HG03457 (cell line): Measurements from ENCODE around the gene PRKAR1B.
A peak's percentile ranks its signal among the peaks of the same experiment; 100 is the strongest.

ENCODE experiments used
- ATAC-seq: cut with Tn5 transposase; IDR thresholded peaks from one replicate; pipeline ENCODE4 v1.9.1; 2021; ENCODE audit warnings: moderate number of reproducible peaks; ENCODE audit not compliant: unreplicated experiment

PRKAR1B gene

GRCh38 chr7:741850-742249, 14.8 kb upstream of the PRKAR1B start:
- ATAC-seq: no peak

DNA sequence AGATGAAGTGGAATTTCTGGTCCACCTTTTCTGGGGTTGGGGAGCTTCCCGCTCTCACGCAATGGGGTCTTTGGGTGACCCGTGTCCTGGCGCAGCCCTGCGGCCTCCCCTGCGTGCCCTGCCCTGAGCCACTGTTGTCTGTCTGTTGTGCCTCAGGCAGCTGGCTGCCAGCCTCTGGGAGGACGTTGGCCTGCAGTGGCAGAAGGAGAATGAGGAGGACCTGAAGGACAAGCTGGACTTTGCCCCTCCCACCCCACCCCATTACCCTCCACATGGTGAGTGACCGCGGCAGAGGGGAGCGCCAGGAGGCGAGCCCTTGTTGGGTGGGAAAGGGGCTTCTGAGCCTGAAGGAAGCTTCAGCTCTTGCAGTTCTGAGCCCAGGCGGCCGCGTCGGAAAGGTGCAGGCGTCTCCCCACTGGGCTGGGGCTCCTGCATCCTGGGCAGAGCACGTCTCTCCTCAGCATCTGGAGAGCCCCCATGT, 14.2 kb upstream of the PRKAR1B start:
- ATAC-seq: no peak

GRCh38 chr7:739983-740942, 13.2 kb upstream of the PRKAR1B start:
- no peak for ATAC-seq

GRCh38 chr7:739455-739982, 12.4 kb upstream of the PRKAR1B start:
- no peak for ATAC-seq

DNA sequence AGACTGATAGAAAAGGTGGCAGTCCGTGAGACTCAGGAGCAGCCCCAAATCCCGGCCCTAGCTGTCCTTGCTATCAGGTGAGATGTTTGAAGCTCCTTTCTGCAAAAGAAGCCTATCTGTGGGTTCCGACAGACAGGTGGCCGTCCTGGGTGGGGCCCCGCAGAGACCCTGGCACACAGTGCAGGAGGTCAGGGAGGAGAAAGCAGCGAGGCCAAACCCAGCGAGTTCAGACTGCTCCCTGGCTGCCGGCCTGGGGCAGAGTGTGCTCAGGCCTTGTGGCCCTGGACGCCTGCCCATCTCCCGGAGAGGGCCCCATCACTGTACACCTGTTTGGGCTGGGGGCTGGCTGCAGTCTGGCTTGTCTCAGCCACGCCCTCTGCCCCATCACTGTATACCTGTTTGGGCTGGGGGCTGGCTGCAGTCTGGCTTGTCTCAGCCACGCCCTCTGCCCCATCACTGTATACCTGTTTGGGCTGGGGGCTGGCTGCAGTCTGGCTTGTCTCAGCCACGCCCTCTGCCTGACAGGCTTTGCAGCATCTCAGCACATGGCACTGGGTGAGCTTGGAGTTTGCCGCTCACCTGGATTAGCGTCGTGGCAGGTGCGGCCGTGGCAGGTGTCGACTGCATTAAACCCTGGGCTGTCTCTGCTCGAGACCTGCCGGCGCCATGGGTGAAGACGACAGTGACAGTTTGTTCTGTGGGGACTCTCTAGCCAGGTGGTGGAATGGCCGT, 11.8 kb upstream of the PRKAR1B start:
- no peak for ATAC-seq

DNA sequence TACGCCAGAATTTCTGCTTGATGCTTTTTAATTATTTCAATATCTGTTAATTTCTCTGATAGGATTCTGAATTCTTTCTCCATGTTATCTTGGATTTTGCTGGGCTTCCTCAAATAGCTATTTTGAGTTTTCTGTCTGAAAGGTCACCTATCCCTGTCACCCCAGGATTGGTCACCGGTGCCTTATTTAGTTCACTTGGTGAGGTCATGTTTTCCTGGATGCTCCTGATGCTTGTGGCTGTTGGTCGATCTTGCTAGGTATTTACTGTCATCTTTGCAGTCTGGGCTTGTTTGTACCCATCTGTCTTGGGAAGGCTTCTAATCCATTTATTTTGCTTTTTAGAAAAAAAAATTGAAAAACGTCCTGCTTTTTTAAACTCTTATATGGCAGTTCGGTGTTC, 11.2 kb upstream of the PRKAR1B start:
- no peak for ATAC-seq

DNA sequence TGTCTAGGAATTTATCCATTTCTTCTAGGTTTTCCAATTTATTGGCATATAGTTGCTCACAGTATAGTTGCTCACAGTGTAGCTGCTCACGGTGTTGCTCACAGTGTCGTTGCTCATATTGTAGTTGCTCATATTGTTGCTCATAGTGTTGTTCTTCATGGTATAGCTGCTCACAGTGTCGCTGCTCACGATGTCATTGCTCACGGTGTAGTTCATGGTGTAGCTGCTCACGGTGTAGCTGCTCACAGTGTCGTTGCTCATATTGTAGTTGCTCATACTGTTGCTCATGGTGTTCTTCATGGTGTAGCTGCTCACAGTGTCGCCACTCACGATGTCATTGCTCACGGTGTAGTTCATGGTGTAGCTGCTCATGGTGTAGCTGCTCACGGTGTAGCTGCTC, 7.7 kb upstream of the PRKAR1B start:
- ATAC-seq: no peak

- ATAC-seq: no peak
These were observed 7.1 kb upstream of the PRKAR1B start for GRCh38 chr7:734214-734613.

DNA sequence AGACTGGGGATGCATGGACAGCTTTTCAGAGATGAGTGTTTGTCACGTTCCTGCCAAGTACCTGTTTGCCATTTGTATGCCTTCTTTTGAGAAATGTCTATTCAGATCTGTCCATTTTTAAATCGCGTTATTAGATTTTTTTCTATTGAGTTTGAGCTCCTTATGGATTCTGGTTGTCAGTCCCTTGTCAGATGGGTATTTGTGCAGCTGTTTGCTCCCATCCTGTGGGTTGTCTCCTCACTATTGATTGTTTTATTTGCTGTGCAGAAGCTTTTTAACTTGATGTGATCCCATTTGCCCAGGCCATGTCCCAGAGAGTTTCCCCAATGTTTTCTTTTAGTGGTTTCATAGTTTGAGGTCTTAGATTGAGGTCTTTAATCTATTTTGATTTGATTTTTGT, 5.5 kb upstream of the PRKAR1B start:
- ATAC-seq: no peak

DNA sequence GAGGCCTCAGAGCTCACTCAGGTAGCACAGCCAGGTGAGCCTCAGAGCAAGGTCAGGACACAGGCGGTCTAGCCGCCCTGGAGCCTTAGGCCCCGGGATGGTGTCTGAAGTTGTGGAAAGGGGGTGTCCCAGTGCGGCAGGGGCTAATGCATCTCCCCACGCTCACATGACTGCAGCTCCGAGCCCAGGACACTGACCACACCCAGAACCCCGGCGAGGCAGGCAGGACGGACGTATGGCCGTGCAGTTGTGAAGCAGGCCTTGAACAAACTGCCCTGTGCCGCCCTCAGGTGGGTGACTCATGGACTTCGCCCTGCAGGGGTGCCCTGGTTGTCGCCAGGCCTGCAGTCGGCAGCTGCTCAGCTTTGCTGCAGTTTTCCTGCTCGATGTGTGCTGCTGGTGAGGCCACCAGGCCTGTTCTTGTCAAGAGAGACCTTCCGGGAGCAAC, 5.0 kb upstream of the PRKAR1B start:
- no peak for ATAC-seq

GRCh38 chr7:731440-732085, 4.5 kb upstream of the PRKAR1B start:
- no peak for ATAC-seq

DNA sequence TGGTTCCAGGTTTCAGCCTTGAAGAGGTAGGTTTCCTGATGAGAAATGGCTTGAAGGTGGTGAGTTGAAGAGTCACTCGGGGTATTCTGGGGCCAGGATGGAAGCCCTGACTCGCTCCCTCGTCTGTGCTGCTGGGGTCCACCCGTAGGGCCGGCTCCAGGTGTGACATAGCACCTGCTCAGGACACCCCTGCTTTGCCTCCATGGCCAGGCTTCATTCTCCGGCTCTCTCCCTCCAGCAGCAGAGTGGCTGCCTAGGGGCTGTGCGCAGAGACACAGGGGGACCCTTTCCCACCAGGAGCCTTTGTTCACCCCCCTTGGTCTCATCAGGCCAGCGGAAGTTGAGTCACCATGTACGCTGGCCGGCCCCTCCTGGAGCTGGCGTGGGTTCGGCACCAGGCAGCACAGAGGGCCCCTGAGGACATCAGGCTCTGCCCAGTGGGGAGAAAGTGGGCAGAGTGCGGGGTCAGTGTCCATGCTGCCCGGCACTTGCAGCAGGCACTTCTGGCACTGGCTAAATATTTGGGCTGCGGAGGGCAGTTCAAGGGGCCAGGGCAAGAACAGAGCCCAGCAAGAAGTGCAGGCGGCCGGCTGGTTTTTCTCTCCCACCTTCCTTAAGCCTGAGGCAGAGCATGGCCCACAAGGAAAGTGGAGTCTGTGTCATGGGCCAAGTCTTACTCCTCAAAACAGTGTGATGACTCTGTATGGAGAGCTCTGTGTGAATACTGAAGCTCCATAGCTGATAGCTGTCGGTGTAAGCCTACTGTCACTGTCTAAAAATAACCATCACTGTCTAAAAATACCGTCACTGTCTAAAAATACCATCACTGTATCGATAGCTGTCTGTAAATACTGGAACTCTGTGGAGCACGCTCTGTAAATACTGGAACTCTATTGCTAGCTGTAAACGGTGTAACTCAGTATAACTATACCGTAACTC, 3.7 kb upstream of the PRKAR1B start:
- ATAC-seq: no peak

DNA sequence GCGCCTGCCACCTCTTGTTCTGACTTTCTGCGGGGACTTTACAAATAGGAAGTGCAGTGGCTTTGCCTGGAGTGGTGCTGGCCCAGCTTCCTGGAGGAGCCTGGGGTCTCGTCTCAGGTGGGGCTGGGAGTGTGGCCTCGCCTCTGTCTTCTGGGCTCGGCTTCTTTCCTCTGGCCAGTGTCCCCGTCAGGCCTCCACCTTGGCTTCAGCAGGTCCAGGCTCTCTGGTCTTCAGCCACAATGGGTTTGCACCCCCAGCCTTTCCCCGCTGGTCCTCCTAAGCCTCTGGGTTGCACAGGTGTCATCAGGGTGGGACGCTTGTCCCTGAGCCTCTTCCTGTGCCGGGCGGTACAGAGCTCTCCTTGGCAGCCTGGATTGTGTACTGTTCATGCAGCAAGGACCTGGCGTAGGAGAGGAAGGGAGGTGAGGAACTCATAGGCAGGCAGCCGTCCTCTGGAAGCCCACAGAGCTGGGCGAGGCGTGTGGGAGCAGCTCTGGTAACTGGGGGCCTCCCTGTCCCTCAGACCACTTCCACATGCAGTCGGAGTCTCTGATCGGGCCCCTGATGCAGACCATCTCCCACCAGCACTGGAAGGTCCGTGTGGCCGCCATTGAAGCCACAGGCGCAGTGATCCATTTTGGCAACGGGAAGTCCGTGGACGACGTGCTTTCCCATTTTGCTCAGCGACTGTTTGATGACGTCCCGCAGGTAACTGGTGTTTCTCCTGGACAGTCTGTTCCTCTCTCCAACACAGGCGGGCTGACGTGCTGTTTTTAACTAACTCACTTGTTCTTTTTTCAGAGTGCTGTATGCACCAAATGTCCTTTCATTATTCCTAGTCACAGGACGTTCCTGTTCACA, 2.3 kb upstream of the PRKAR1B start:
- ATAC-seq: no peak

GRCh38 chr7:728602-729001, 1.5 kb upstream of the PRKAR1B start:
- ATAC-seq: no peak

- ATAC-seq: no peak
These were observed 852 bp upstream of the PRKAR1B start for GRCh38 chr7:727806-728460.

DNA sequence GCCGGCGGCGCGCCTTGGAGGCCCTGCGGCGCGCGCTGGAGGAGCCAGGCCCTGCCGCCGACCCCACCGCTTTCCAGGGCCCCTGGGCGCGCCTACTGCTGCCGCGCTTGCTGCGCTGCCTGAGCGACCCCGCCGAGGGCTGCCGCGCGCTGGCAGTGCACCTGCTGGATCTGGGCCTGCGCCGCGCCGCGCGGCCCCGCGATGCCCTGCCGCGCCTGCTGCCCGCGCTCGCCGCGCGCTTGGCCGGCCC, 302 bp downstream of the PRKAR1B start:
- ATAC-seq: peak; percentile 5

DNA sequence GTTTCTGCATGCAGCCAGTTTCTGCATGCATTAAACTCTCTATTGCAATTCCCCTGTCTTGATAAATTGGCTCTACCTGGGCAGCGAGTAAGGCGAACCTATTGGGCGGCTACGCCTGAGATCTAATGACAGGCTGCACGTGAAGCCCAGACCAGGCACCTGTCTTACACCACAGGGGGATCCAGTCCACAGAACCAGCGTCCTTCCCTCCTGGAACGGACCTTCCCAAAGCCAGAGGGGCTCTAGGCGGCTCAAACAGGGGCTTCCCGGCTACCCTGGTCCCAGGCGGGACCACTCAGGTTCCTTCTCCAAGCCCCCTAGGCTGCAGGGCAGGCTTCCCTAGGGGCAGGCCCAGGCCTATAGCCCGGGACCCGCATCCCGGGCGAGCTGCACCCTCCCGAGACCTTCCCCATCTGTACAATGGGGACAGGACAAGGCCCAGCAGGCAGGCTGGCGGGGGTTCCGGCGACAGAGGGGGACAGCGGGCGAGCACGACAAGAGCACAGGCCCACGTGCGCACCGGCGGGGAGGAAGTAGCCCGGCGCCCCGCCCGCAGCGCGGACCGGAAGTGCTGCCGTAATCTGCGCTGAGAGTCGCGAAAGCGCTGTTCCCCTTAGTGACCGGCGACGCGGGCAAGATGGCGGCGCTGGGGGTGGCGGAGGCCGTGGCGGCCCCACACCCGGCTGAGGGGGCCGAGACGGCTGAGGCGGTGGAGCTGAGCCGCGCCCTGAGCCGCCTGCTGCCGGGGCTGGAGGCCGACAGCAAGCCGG, 812 bp downstream of the PRKAR1B start, which contains the start of gene DNAAF5:
Gene DNAAF5, plus strand, starts transcription at position 616 of the 770 bp plus-strand sequence. Its CDS starts 22 bp downstream, at position 638.
- ATAC-seq: peak; percentile 73
